Neuronal stem cell (in vitro differentiated cells): ENCODE results near the gene NMNAT3.
A peak's percentile ranks its signal among the peaks of the same experiment; 100 is the strongest.

Experiments used
- DNase-seq: peaks from one replicate; pipeline ENCODE4 v3.0.0-alpha.2; 2013; ENCODE audit warnings: low spot score
- H2AFZ ChIP-seq: one replicate; pipeline ENCODE4 v1.6.1; 2013; ENCODE audit warnings: mild to moderate bottlenecking, low read length, inconsistent platforms
- H2AK5ac ChIP-seq: 2 replicates; pipeline ENCODE4 v1.6.1; 2013; ENCODE audit warnings: low read depth, mild to moderate bottlenecking, inconsistent platforms, low read length, moderate library complexity, mixed read lengths
- H2BK120ac ChIP-seq: 2 replicates; pipeline ENCODE4 v1.6.1; 2013; ENCODE audit warnings: low read depth, mild to moderate bottlenecking, inconsistent platforms, low read length, moderate library complexity, mixed read lengths
- H2BK12ac ChIP-seq: one replicate; pipeline ENCODE4 v1.6.1; 2013; ENCODE audit warnings: low read length, inconsistent platforms
- H2BK15ac ChIP-seq: 2 replicates; pipeline ENCODE4 v1.6.1; 2013; ENCODE audit warnings: mild to moderate bottlenecking, low read length, inconsistent platforms, mixed read lengths
- H2BK5ac ChIP-seq: one replicate; pipeline ENCODE4 v1.6.1; 2013; ENCODE audit warnings: inconsistent platforms, mild to moderate bottlenecking, low read length, moderate library complexity
- H3K14ac ChIP-seq: one replicate; pipeline ENCODE4 v1.6.1; 2013; ENCODE audit warnings: low read length, inconsistent platforms
- H3K18ac ChIP-seq: 2 replicates; pipeline ENCODE4 v1.6.1; 2013; ENCODE audit warnings: low read length, inconsistent platforms
- H3K23ac ChIP-seq: 2 replicates; pipeline ENCODE4 v1.6.1; 2013; ENCODE audit warnings: low read depth, mild to moderate bottlenecking, mixed read lengths, low read length, inconsistent platforms; ENCODE audit not compliant: poor library complexity
- H3K27ac ChIP-seq: replicated peaks from 3 replicates; pipeline ENCODE4 v1.5.1; 2013; ENCODE audit warnings: low read length, inconsistent platforms
- H3K27me3 ChIP-seq, 3 experiments: 2 replicates each; pipeline ENCODE4 v1.6.1; 2013; ENCODE audit warnings: low read length in 3 of 3, mild to moderate bottlenecking in 2 of 3, inconsistent platforms in 1 of 3, low read depth in 1 of 3, mixed read lengths in 1 of 3, moderate library complexity in 1 of 3; ENCODE audit not compliant: control insufficient read depth in 3 of 3, insufficient read depth in 3 of 3
- H3K36me3 ChIP-seq, 2 donors: replicated peaks in 1 of 2; 2 replicates each; pipeline ENCODE4 v1.6.1; 2013; ENCODE audit warnings: low read length in 2 of 2; ENCODE audit not compliant: control insufficient read depth in 2 of 2, insufficient read depth in 2 of 2
- H3K4ac ChIP-seq: 2 replicates; pipeline ENCODE4 v1.6.1; 2013; ENCODE audit warnings: inconsistent platforms, mild to moderate bottlenecking, low read length, moderate library complexity
- H3K4me1 ChIP-seq, 2 donors: 1 replicate in 1 of 2; 2 replicates in 1 of 2; pipeline ENCODE4 v1.6.1; 2013; ENCODE audit warnings: low read length in 2 of 2, low read depth in 1 of 2; ENCODE audit not compliant: control insufficient read depth in 2 of 2, insufficient read depth in 1 of 2
- H3K4me2 ChIP-seq: one replicate; pipeline ENCODE4 v1.6.1; 2013; ENCODE audit warnings: mild to moderate bottlenecking, low read length, inconsistent platforms; ENCODE audit not compliant: insufficient read depth, poor library complexity, severe bottlenecking
- H3K4me3 ChIP-seq, 2 donors: 2 replicates each; pipeline ENCODE4 v1.5.1; 2013; ENCODE audit warnings: low read length in 2 of 2, mild to moderate bottlenecking in 2 of 2, inconsistent platforms in 1 of 2, moderate library complexity in 1 of 2
- H3K79me1 ChIP-seq: one replicate; pipeline ENCODE4 v1.6.1; 2013; ENCODE audit warnings: low read depth, mild to moderate bottlenecking, inconsistent platforms, low read length, moderate library complexity
- H3K9ac ChIP-seq: one replicate; pipeline ENCODE4 v1.6.1; 2013; ENCODE audit warnings: mild to moderate bottlenecking, low read depth, low read length, inconsistent platforms; ENCODE audit not compliant: poor library complexity
- H3K9me3 ChIP-seq, 2 donors: replicated peaks in 1 of 2; 2 replicates each; pipeline versions ENCODE3 to v1.6.1; 2013; ENCODE audit warnings: low read length in 2 of 2, mild to moderate bottlenecking in 2 of 2, inconsistent platforms in 1 of 2, low read depth in 1 of 2, mixed read lengths in 1 of 2, moderate library complexity in 1 of 2; ENCODE audit not compliant: control insufficient read depth in 2 of 2, insufficient read depth in 1 of 2
- H4K8ac ChIP-seq: one replicate; pipeline ENCODE4 v1.6.1; 2013; ENCODE audit warnings: low read depth, mild to moderate bottlenecking, inconsistent platforms, low read length, moderate library complexity
- H4K91ac ChIP-seq: one replicate; pipeline ENCODE4 v1.6.1; 2013; ENCODE audit warnings: low read length, low read depth, mild to moderate bottlenecking, inconsistent platforms; ENCODE audit not compliant: poor library complexity
- WGBS, 2 donors: extraction: QIAGEN DNeasy Blood & Tissue Kit; methylation state at CpG; one replicate each; pipeline ENCODE4 v1.1.7; 2013; ENCODE audit warnings: missing lambda C conversion rate in 2 of 2, mixed read lengths in 1 of 2; ENCODE audit not compliant: insufficient read length in 2 of 2, insufficient replicate concordance in 1 of 2; ENCODE audit errors: extremely low coverage in 2 of 2; 5-methylcytosine and 5-hydroxymethylcytosine counted together

Gene NMNAT3

GRCh38 chr3:139533781-139534454 lies 143.9 kb downstream of the NMNAT3 start:
- Histone ChIP-seq H3K36me3 (no peaks in the 10 kb centered on the region), H4K8ac (no peak overlapping the region), H3K9ac (no peak overlapping the region), H4K91ac (no peak overlapping the region), H2BK12ac (no peak overlapping the region), H3K4me3 (no peak overlapping the region), H3K4me2 (no peak overlapping the region), H2BK15ac (no peak overlapping the region), H2AFZ (no peak overlapping the region), H3K18ac (no peak overlapping the region), H3K79me1 (no peaks in the 10 kb centered on the region), H2BK5ac (no peak overlapping the region), H3K27ac (no peak overlapping the region), H3K27me3 (peaks cover 0 to 25% (median 0%) of the 10 kb centered on the region in 3 experiments), H3K14ac (no peak overlapping the region), H3K4me1 (peaks cover 25 to 35% of the 10 kb centered on the region in 2 donors), H3K23ac (no peak overlapping the region), H2BK120ac (no peak overlapping the region), H3K4ac (no peak overlapping the region), H2AK5ac (no peak overlapping the region), H3K9me3 (peaks cover 0 to 6% of the 10 kb centered on the region in 2 donors)
- no CpG with 5 or more reads among the region's 15 CpGs for WGBS, 2 donors
- DNase-seq, result no peak

DNA sequence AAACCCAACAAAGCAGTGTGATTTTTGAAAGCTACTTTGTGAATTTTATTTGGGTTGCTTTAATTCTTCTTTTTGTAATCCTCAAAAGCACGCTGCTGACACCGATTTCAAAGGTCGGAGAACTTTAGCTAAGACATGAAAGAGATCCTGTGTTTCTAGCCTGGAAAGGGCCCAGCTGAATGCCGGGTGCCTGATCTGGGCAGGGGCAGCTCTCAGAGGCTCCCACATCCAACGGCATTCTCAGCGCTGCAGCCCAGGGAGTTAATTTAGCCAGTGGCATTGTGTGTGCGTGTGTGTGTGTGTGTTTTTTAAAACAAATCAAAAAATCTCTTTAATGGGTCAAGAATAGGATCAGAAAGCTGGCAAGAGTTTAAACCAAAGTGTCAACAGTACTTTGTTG lies 144.8 kb downstream of the NMNAT3 start:
- Histone ChIP-seq H4K8ac (no peak overlapping the region), H2BK120ac (no peak overlapping the region), H3K4me3 (no peak overlapping the region), H3K4me1 (peaks cover 23 to 35% of the 10 kb centered on the region in 2 donors), H4K91ac (no peak overlapping the region), H3K36me3 (no peaks in the 10 kb centered on the region), H3K9me3 (peaks cover 0 to 6% of the 10 kb centered on the region in 2 donors), H2BK15ac (no peak overlapping the region), H3K79me1 (no peaks in the 10 kb centered on the region), H2BK5ac (no peak overlapping the region), H3K27me3 (peaks cover 0 to 15% (median 0%) of the 10 kb centered on the region in 3 experiments), H3K9ac (no peak overlapping the region), H3K23ac (no peak overlapping the region), H3K18ac (no peak overlapping the region), H3K27ac (no peak overlapping the region), H3K14ac (no peak overlapping the region), H2AFZ (no peak overlapping the region), H3K4me2 (no peak overlapping the region), H3K4ac (no peak overlapping the region), H2BK12ac (no peak overlapping the region), H2AK5ac (no peak overlapping the region)
- WGBS, 2 donors, result no CpG with 5 or more reads among the region's 7 CpGs
- DNase-seq, result peak; percentile 29

- H3K18ac ChIP-seq, result no peak overlapping the region
- H3K23ac ChIP-seq, result no peak overlapping the region
- H3K4me2 ChIP-seq, result no peak overlapping the region
- peaks cover 0 to 4% (median 0%) of the 10 kb centered on the region in 3 experiments for H3K27me3 ChIP-seq
- H3K9ac ChIP-seq, result no peak overlapping the region
- no peaks in the 10 kb centered on the region for H3K79me1 ChIP-seq
- H2BK5ac ChIP-seq, result no peak overlapping the region
- no peak overlapping the region for H2BK12ac ChIP-seq
- H2BK15ac ChIP-seq, result no peak overlapping the region
- no peak overlapping the region for H2AK5ac ChIP-seq
- no peak overlapping the region for H2BK120ac ChIP-seq
- H4K8ac ChIP-seq, result no peak overlapping the region
- WGBS, 2 donors, result no CpG with 5 or more reads among the region's 2 CpGs
- H3K4me3 ChIP-seq, result no peak overlapping the region
- no peak overlapping the region for H3K4ac ChIP-seq
- H3K27ac ChIP-seq, result no peak overlapping the region
- no peak overlapping the region for H3K14ac ChIP-seq
- H4K91ac ChIP-seq, result no peak overlapping the region
- no peaks in the 10 kb centered on the region for H3K9me3 ChIP-seq
- H3K36me3 ChIP-seq, result no peaks in the 10 kb centered on the region
- no peak overlapping the region for H2AFZ ChIP-seq
- H3K4me1 ChIP-seq, result peaks cover 23 to 29% of the 10 kb centered on the region in 2 donors
- DNase-seq, result no peak
These were observed 147.1 kb downstream of the NMNAT3 start for GRCh38 chr3:139530717-139531116.

DNA sequence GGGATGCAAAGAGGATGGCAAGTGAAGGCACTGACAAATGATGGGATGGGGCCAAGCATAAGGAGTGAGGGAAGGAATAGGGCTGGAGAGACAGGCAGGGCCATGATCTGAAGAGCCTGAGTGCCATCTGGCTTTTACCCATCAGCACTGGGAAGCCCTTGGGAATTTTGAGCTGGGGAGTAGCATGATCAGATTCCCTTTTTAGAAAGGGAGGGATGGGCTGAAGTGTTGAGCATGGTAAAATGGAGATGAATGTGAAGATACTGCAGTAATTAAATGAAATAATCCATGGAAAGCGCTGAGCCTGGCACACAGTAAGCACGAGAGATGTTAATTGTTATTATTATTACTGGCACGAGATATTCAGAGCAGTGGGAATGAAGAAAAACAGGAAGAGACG lies 148.1 kb downstream of the NMNAT3 start:
- Histone ChIP-seq H2BK15ac (no peak overlapping the region), H3K27me3 (peaks cover 0 to 2% (median 0%) of the 10 kb centered on the region in 3 experiments), H2BK12ac (no peak overlapping the region), H2BK5ac (no peak overlapping the region), H3K36me3 (no peaks in the 10 kb centered on the region), H3K4me3 (no peak overlapping the region), H3K23ac (no peak overlapping the region), H2AFZ (no peak overlapping the region), H3K4ac (no peak overlapping the region), H4K8ac (no peak overlapping the region), H3K4me1 (peaks cover 14 to 18% of the 10 kb centered on the region in 2 donors), H3K18ac (no peak overlapping the region), H3K9me3 (no peaks in the 10 kb centered on the region), H3K4me2 (no peak overlapping the region), H3K14ac (no peak overlapping the region), H3K79me1 (no peaks in the 10 kb centered on the region), H3K9ac (no peak overlapping the region), H2AK5ac (no peak overlapping the region), H2BK120ac (no peak overlapping the region), H4K91ac (no peak overlapping the region), H3K27ac (no peak overlapping the region)
- no CpG with 5 or more reads among the region's 4 CpGs for WGBS, 2 donors
- no peak for DNase-seq
